A673 (cell line): ENCODE measurements around the gene CHRNA9.

Experiments
- EZH2 ChIP-seq: fragments of 200-600 bp; sonication (generic); IDR thresholded peaks from 2 replicates; pipeline ENCODE4 v1.6.1; 2017; ENCODE audit warnings: borderline replicate concordance, low read depth, mild to moderate bottlenecking, mixed read lengths, antibody characterized with exemption, low read length; ENCODE audit not compliant: poor library complexity, severe bottlenecking
- TF ChIP-seq, protein P1 (sequence below): fragments of 300-800, 200-600 bp; sonication (generic); conservative IDR thresholded peaks from 2 replicates; pipeline ENCODE4 v1.5.1; 2017; ENCODE audit warnings: low read depth, mild to moderate bottlenecking, antibody characterized with exemption, low read length, moderate library complexity, mixed read lengths

- TF ChIP-seq, protein P1, sequence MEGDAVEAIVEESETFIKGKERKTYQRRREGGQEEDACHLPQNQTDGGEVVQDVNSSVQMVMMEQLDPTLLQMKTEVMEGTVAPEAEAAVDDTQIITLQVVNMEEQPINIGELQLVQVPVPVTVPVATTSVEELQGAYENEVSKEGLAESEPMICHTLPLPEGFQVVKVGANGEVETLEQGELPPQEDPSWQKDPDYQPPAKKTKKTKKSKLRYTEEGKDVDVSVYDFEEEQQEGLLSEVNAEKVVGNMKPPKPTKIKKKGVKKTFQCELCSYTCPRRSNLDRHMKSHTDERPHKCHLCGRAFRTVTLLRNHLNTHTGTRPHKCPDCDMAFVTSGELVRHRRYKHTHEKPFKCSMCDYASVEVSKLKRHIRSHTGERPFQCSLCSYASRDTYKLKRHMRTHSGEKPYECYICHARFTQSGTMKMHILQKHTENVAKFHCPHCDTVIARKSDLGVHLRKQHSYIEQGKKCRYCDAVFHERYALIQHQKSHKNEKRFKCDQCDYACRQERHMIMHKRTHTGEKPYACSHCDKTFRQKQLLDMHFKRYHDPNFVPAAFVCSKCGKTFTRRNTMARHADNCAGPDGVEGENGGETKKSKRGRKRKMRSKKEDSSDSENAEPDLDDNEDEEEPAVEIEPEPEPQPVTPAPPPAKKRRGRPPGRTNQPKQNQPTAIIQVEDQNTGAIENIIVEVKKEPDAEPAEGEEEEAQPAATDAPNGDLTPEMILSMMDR: no peak
- TF ChIP-seq EZH2: no peak
Observed at GRCh38 chr4:40354158-40354557, 19.0 kb downstream of the CHRNA9 start.
